Measurements from ENCODE around the gene ITPK1.

Gene ITPK1

DNA sequence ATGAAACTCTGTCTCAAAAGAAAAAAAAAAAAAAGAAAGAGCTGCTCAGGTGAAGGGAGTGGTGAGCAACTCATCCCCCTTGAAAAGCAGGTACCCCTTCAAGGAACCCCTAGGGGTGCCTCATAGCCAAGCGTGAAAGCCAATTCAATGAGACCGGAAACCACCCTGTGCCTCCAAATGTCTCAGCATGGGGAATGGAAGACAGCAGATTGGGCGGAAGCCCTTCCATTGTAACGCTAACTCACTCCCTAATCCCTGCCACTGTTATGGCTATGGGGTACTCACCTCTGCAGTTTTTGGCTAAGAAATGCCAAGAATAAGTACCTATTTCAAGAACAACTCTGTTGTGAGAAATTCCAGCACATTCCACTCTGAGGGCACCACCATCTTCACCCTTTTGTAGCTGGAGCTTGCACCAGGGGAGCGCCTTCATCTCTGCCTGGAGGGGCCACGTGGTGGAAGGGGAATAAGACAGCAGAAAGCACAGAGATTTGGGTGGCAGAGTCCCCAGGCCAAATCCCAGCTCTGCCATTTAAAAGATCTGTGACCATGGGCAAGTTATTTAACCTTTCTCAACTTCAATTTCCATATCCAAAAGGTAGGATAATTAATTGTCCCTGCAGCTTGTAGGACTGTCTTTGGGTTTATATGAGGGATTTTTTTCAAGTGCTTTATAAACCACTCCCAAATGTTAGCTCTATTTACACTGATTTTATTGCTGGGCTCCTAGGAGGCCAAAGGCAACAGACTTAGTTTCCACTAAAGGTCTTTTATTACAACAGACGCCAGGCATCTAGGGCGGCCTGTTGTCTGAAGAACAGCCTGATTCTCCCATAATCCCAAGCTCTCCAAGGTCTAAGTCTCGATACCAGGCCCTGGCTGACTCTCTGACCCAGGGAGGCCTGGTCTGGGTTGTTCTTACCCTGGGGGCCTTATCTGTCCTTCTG is 63.9 kb downstream of the ITPK1 start:
- no peak for DNase-seq
- in situ Hi-C loops (cut with MboI; ENCODE audit: low pct_unique_long_range_greater_than_20kb, low sequenced_read_pairs), result no loop called here

DNA sequence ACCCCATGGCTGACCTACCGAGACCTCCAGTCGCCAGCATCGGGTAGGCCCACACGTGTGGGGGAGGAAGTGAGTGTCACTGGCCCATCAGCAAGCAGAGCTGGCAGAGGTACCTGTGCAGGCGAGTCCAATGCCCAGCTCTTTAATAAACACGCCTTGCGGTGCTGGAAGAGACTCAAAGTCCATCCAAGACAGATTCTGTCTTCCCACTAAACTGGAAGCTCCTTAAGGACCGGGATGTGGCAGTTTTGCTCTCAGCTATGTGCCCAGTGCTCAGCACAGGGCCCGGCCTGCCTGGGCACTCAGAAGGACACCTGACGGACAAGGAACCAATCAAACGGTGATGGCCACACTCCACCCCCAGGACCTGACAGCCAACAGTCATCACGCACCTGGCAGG is 65.0 kb downstream of the ITPK1 start:
- in situ Hi-C loops (cut with MboI; ENCODE audit: low pct_unique_long_range_greater_than_20kb, low sequenced_read_pairs), result no loop called here

DNA sequence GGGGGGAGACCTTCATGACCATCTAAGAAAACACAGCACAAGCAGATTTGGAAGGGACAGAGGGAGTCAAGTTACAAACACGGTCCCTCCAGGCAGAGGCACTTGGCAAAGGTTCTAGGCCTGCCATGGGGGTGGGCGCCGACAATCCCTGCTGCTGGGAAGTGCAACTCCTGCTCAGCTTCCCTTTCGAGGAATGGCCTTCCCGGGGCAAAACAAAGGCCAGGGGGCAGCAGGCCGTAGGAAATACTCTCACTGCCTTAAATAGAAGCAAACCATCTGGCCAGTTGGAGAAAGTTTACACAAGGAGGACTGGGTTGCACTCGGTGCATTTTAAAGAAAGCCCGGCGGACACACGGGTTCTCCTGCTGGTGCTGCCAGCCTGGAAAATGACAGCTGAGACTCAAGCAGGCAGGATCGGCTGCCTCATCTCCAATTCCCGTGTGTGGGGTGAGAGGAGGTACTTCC is 65.8 kb downstream of the ITPK1 start:
- in situ Hi-C loops (cut with MboI; ENCODE audit: low pct_unique_long_range_greater_than_20kb, low sequenced_read_pairs), result no loop called here
- no peak for DNase-seq

More for the DNA sequence above, 65.0 kb downstream of the ITPK1 start:
- DNase-seq, result no peak

DNA sequence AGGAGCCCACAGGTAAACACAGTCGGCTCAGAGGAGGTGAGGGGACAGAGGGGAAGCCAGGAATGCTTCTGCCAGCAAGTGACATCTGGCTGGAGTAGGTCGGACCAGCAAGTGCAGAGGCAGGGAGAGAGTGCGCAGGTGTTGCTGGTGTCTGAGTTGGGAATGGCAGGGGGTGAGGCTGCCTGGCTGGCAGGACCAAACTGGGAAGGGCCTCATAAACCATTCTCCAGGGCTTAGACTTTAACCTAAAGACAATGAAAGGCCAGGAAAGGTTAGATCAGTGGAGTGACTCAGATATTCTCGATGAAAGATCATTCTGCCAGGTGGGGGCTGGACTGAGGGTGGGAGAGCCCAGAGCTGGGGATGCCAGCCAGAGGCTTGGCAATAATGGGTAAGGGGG is 66.4 kb downstream of the ITPK1 start:
- in situ Hi-C loops (cut with MboI; ENCODE audit: low pct_unique_long_range_greater_than_20kb, low sequenced_read_pairs), result no loop called here
- no peak for DNase-seq

DNA sequence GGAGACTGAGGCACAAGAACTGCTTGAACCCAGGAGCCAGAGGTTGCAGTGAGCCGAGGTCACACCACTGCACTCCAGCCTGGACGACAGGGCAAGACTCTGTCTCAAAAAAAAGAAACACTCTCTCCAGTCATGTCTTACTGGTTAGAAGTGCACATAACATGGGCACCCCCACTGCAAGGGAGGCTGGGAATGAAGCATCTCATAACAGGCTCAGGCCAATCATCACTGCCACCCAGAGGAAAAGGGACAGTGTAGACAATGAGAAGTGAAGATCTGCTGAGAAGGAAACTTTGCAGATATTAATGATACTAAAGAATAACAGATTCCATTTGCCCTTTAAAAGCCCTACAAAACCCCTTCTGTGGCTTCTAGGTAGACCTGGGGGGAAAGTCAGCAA is 66.9 kb downstream of the ITPK1 start:
- in situ Hi-C loops (cut with MboI; ENCODE audit: low pct_unique_long_range_greater_than_20kb, low sequenced_read_pairs), result no loop called here

DNA sequence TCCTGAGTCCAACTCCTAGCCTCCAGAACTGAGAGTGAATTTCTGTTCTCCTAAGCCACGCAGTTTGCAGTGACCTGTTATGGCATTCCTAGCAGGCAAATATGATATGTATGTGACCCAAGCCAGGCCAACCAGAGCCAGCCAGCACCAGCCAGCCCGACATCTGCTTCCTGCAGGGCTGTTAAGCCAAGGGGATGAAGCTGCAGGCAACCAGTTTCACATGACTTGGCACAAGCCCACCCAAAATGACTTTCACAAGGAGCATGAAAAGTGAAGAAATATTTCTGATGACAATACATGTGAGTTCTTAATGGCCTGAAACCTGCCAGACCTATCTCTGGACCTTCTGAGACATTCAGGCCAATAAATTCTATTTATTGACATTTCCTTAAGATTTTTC is 68.1 kb downstream of the ITPK1 start:
- no peak for DNase-seq
- in situ Hi-C loops (cut with MboI; ENCODE audit: low pct_unique_long_range_greater_than_20kb, low sequenced_read_pairs), result no loop called here

More for the DNA sequence above, 66.9 kb downstream of the ITPK1 start:
- DNase-seq, result no peak

DNA sequence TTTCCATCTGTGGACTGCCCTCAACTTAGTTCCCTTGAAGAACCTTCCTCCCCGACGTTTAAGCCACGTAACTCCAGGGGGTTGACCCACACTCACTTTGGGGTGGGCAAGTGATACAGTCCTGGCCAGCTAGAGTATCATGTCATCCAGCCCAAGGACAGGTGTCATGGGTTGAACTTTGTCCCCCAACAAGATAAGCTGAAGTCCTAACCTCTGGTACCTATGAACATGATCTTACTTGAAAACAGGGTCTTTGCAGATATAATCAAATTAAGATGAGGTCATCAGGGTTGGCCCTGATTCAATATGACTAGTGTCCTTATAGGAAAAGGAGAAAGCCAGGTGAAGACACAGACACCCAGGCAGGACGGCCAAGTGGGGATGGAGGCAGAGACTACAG is 68.6 kb downstream of the ITPK1 start:
- no peak for DNase-seq
- in situ Hi-C loops (cut with MboI; ENCODE audit: low pct_unique_long_range_greater_than_20kb, low sequenced_read_pairs), result no loop called here

DNA sequence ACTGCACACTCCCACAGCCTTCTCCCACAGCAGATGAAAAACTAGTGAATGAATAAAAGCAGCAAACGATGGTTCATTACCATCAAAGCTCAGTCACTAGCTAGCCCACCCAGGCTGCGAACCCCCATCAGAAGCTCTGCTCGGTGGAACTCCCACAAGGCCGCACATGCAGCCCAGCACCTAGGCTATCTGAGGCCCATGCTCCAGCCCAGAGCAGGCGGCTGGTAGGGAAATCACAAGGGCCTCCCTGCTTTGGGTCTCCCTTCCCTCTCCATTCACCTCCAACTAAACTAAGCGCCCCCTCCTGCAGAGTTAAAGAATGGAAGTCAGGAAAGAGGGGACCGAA is 69.0 kb downstream of the ITPK1 start:
- in situ Hi-C loops (cut with MboI; ENCODE audit: low pct_unique_long_range_greater_than_20kb, low sequenced_read_pairs), result no loop called here
- no peak for DNase-seq

DNA sequence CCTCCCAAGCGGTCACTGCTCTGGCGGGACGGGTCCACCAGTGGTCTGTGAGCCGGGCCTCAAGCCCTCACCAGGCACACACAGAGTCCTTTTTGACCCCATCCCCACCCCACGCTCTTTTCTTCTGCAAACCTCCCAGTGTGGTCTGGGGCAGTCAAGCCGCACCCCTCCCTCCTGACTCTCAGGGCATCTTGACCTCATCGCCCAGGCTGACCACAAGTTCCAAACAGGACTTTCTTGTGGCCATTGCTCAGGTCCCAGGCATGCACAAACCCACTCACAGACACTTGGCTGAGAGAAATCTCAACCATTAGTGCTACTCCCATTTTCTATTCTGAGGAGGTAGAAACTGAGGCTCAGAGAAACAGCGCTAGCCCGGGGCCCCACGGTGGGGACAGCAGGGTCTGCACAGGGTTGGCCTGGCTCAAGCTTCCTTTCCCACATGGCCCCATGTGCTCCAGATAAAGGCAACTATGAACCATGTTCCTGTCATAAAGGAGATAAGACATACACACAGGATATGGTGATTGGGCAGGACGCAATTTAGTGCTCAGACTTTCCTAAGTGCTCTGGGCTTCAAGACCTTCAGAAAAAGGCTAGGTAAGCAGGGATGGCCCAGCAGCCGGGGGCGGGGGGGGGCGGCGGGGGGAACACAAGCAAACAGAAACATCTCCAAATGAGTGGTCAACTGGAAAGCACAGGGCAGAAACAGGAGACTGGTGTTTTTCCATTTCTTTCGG is 69.6 kb downstream of the ITPK1 start:
- DNase-seq, result no peak
- in situ Hi-C loops (cut with MboI; ENCODE audit: low pct_unique_long_range_greater_than_20kb, low sequenced_read_pairs), result no loop called here

DNA sequence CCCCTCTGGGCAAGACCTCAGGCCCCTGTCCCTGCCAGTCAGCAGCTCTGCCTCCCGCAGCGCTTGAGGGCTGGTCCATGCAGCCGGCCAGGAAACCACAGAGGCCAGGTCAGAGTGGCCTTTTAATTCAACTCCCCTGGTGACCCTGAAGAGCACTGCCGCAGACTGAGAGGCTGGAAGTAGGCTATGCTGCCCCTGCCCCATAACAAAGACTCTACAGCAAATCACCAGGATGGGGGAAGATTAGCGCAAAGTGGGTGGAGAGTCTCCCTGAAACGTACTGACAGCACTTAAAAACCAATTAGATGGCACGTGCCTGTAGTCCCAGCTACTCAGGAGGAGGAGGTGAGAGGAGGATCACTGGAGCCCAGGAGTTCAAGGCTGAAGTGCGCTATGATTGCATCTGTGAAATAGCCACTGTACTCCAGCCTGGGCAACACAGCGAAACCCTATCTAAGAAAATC is 70.5 kb downstream of the ITPK1 start:
- peak; percentile 61 for DNase-seq
- in situ Hi-C loops (cut with MboI; ENCODE audit: low pct_unique_long_range_greater_than_20kb, low sequenced_read_pairs), result no loop called here

DNA sequence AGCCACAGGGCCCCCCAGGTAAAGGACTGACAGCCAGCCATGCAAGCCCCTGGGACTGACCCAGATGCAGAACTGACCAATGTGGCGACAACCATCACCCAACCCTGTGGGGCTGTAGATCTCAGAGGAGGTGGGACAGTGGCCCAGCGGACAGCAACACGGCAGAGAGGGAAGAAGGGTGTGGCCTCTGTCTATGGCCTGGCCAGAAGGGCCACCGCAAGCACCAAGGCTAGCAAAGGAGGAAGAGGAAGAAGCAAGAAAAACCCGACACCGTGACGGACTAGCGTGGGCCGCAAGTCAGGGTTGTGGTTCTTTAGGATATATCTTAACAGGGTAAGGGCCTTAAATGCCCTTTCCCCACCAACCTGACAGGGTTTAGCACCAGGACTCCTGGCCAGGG is 71.2 kb downstream of the ITPK1 start:
- DNase-seq, result peak; percentile 80
- in situ Hi-C loops (cut with MboI; ENCODE audit: low pct_unique_long_range_greater_than_20kb, low sequenced_read_pairs), result no loop called here

DNA sequence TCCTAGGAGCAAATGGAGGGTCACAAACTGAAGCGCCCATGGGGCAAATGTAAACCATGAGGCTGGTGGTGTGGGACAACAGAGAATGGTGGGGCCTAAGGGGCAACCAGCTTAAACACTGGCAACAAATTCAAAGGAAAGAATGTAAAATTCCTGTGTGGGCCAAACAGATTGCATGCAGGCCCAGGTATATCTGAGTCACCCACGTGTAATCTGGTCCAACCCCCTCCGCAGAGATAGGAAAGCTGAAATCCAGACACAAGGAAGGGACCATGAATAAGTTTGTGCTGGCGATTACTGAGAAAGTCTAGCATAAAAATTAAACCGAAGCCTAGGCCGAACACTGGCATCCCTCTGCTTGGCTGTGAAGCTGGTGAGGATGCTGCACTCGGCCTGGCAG is 71.6 kb downstream of the ITPK1 start:
- DNase-seq, result no peak
- in situ Hi-C loops (cut with MboI; ENCODE audit: low pct_unique_long_range_greater_than_20kb, low sequenced_read_pairs), result no loop called here

DNA sequence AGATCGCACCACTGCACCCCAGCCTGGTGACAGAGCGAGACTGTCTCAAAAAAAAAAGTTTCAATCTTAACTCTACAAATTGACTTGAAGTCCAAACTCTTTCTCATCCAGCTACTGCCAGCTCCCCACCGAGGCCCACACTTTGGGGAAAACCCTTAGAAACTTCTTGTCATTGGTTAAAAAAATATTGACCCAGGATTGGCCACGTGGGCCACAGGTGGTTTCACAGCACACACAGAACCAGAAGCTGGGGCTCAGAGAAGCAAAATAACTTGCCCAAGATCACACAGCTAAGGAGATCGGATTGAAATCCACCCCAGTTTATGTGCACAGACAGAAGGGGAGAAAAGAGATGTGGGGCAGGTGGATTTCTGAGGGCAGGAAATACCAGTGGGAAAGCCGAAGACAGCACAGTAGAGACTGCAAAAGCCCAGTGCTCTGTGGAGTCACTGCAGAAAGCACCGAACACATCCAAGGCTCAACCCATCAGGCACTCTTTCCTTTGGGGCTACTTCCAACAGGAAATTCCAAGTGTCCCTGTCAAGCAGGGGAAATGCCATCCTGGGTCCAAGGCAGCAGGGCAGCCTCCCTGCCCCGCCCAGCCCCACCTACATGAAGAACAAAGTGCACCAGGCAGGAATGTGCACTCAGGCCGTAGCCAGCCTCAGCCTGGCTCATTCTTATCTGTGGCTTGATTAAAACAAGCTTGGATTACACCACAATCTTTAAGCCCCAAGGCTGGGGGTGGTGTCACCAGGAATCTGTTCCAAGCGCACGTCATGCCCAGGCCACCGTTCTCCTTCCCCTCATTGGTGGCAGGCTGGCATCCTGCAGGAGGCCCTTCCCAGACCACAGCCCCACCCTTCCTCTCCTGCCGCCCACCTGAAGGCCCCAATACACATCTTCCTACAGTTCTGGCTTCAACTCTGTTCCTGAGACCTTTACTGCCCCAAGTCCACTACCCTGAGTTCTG is 72.5 kb downstream of the ITPK1 start:
- no peak for DNase-seq
- in situ Hi-C loops (cut with MboI; ENCODE audit: low pct_unique_long_range_greater_than_20kb, low sequenced_read_pairs), result no loop called here

DNA sequence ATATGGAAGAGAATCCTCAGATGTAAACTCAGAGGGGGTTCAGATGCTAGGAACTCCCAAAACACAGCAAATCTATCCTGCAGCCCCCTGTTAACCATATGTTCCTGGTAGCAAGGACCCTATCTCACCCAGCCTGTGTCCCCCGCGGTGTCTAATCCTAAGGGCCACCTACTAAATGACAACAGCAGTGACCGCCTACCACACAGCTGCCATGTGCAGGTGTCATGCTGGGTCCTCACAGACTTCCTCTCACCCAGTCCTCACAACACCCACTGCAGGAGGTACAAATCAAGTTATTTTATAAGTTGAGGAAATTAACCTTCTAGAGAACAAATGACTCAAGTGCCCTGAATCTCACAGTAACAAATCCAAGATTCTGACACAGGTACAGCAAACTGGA is 73.9 kb downstream of the ITPK1 start:
- DNase-seq, result no peak
- in situ Hi-C loops (cut with MboI; ENCODE audit: low pct_unique_long_range_greater_than_20kb, low sequenced_read_pairs), result no loop called here

DNA sequence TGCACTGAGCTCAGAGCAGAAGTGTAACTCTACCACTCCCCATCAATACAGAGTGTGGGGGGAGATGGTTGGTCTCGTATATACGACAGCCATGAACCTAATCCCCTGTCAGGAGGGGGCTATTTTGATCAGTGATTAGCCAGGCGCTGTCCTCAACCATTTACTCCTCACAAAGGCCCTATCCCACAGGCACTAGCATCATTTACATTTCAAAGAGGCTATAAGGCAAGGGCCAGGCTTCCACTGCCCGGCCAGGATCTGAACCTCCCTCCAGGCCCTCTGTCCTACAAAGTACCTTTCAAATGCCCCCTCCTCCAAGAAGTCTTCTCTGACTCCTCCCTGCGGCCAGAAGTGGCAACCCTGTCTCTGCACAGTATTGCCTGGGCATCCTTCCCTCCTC is 74.7 kb downstream of the ITPK1 start:
- in situ Hi-C loops (cut with MboI; ENCODE audit: low pct_unique_long_range_greater_than_20kb, low sequenced_read_pairs), result no loop called here
- no peak for DNase-seq

DNA sequence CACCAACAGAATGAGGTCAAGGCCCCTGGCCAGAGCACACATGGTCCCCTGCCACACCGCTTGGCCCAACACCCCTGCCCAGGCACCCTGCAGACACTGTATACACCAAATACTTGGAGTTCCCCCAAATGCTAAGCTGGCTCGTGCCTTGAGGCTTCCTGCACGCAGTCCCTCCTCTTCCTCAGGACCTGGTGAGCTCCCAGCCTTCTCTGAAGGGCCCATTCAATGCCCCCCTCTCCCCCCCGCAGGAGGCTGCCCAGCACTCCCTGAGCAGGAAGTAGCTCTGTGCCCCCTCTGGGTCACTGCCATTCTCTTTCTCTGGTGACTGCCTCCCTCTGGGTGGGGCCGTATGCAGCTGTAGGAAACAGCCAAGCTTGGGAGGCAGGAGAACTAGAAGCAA is 75.3 kb downstream of the ITPK1 start:
- in situ Hi-C loops (cut with MboI; ENCODE audit: low pct_unique_long_range_greater_than_20kb, low sequenced_read_pairs), result no loop called here

DNA sequence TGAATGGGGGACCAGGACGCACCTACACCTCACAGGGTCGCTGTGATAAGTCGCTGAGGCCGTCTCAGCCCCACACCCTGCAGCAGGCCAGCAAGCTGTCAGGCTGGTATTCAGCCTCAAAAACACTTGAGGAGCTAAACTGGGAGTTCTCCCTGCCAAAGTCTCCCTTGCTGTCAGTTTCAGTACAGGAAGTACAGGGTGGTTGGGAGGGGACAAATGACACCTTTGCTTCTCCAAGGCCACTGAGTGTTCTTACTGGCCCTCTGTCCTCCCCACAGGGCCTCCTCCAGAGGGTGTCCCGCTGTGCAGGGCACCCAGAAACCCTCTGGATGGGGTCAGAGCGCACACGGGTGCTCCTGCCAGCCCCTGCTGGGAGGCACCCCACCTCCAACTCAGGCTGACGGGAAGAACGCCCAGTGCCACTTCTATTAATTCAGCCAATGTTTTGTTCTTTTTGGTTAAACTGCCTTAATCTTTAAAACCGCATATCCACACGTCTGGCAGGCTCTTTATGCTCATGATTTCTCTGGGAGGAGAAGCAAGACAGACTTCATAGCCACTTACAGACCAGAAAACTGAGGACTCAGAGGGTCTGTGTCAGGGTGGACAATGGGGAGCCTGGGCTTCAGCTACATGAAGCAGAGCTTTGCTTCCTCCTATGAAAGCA is 75.9 kb downstream of the ITPK1 start:
- no peak for DNase-seq
- in situ Hi-C loops (cut with MboI; ENCODE audit: low pct_unique_long_range_greater_than_20kb, low sequenced_read_pairs), result no loop called here

More for the DNA sequence above, 75.3 kb downstream of the ITPK1 start:
- DNase-seq, result no peak

DNA sequence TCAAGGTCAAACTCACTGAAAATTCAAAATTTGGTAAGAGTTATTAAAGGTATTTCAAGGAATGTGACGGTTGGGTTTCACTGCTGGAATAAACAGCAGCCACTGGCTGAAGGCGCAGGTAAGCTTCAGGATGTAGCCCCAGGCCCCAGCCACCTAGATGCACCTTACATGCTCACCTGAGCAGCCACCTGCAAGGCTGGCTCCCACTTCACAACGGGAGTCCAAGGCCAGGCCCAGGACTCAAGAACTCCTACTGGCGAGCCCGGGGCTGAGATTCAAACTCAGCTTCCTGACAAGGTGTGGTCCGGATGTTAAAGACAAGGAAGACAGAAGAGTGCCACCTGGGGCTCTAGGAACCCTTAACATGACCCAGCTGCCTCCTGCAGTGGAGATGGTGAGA is 78.4 kb downstream of the ITPK1 start:
- no peak for DNase-seq
- in situ Hi-C loops (cut with MboI; ENCODE audit: low pct_unique_long_range_greater_than_20kb, low sequenced_read_pairs), result no loop called here

All from KBM-7 (cell line).